Caco-2 (cell line): ENCODE results near the gene EPG5. TPM values are rescaled to one million over a fixed set of nuclear protein-coding genes. Genes with fewer than 3 reads are reported as not detected.

ENCODE experiments used
- BruUV-seq: library from RNA; stranded (reverse); fragments of 400-500 nt; replicated peaks from 2 replicates; lab custom pipeline; 2021; lab: Mats Ljungman, UMichigan
- CTCF ChIA-PET: fragments of 300-600 bp; sonication (Branson Sonifier 250); formaldehyde crosslinking; loops from one replicate; lab custom pipeline; 2022; ENCODE audit warnings: antibody characterized with exemption; lab: Charles Lee
- POLR2A ChIA-PET: fragments of 300-600 bp; sonication (Branson Sonifier 250); formaldehyde crosslinking; loops from one replicate; lab custom pipeline; 2022; ENCODE audit warnings: antibody characterized with exemption; lab: Charles Lee
- DNase-seq, 2 experiments: peaks; one replicate each; pipeline versions ENCODE4 v3.0.0 to v3.0.0-alpha.2; 2020 to 2022
- H3K27me3 ChIP-seq: replicated peaks from 2 replicates; pipeline ENCODE4 v1.6.0; 2011; ENCODE audit warnings: low read length; ENCODE audit not compliant: control insufficient read depth, insufficient read depth
- H3K36me3 ChIP-seq: 2 replicates; pipeline ENCODE4 v1.5.1; 2011; ENCODE audit warnings: low read length; ENCODE audit not compliant: control insufficient read depth, insufficient read depth
- H3K4me1 ChIP-seq: fragments of 250-450 bp; sonication (Bioruptor Pico); 2 replicates; pipeline ENCODE4 v1.5.1; 2020; ENCODE audit warnings: mild to moderate bottlenecking
- H3K4me3 ChIP-seq: 2 replicates; pipeline ENCODE4 v1.5.1; 2011; ENCODE audit warnings: low read depth, mild to moderate bottlenecking, control low read depth, low read length
- H3K9me3 ChIP-seq: fragments of 250-450 bp; sonication (Bioruptor Pico); 2 replicates; pipeline ENCODE4 v1.5.1; 2020; ENCODE audit warnings: mild to moderate bottlenecking, moderate library complexity
- H3K27ac Mint-ChIP-seq: one replicate; pipeline ENCODE4 v1.8.0; 2022; ENCODE audit warnings: mixed read lengths; ENCODE audit not compliant: unreplicated experiment
- H3K27me3 Mint-ChIP-seq: one replicate; pipeline ENCODE4 v1.8.0; 2022; ENCODE audit warnings: mixed read lengths; ENCODE audit not compliant: insufficient read depth, unreplicated experiment
- H3K36me3 Mint-ChIP-seq: one replicate; pipeline ENCODE4 v1.8.0; 2022; ENCODE audit warnings: mild to moderate bottlenecking, mixed read lengths; ENCODE audit not compliant: insufficient read depth, unreplicated experiment
- H3K4me1 Mint-ChIP-seq: one replicate; pipeline ENCODE4 v1.8.0; 2022; ENCODE audit warnings: low read depth, mixed read lengths; ENCODE audit not compliant: unreplicated experiment
- H3K4me3 Mint-ChIP-seq: one replicate; pipeline ENCODE4 v1.8.0; 2022; ENCODE audit warnings: mild to moderate bottlenecking, moderate library complexity, mixed read lengths; ENCODE audit not compliant: unreplicated experiment
- H3K9me3 Mint-ChIP-seq: one replicate; pipeline ENCODE4 v1.8.0; 2022; ENCODE audit warnings: mixed read lengths; ENCODE audit not compliant: unreplicated experiment
- intact Hi-C: fragments of 100-400 bp; cut with micrococcal nuclease; formaldehyde crosslinking; loops from one replicate; pipeline ENCODE4 v1.10.0; 2022; ENCODE audit not compliant: unreplicated experiment
- total RNA-seq: library from RNA; stranded (reverse); gene quantifications from 2 replicates; pipeline ENCODE4 v1.2.3, GENCODE V29; 2022
- TF ChIP-seq, protein P1 (sequence below), 2 experiments: fragments of 200-600 bp in 1 of 2; IDR thresholded peaks; 1 replicate in 1 of 2; 2 replicates in 1 of 2; pipeline versions ENCODE4 v1.5.1 to v1.8.0; 2011 to 2022; ENCODE audit warnings: antibody characterized with exemption in 1 of 2, control low read depth in 1 of 2, inconsistent platforms in 1 of 2, low read depth in 1 of 2, low read length in 1 of 2, mild to moderate bottlenecking in 1 of 2, moderate library complexity in 1 of 2; ENCODE audit not compliant: insufficient read depth in 1 of 2, severe bottlenecking in 1 of 2, unreplicated experiment in 1 of 2

EPG5 gene
- total RNA-seq, 1 experiment from 2014 or later, result 12.0 TPM

DNA sequence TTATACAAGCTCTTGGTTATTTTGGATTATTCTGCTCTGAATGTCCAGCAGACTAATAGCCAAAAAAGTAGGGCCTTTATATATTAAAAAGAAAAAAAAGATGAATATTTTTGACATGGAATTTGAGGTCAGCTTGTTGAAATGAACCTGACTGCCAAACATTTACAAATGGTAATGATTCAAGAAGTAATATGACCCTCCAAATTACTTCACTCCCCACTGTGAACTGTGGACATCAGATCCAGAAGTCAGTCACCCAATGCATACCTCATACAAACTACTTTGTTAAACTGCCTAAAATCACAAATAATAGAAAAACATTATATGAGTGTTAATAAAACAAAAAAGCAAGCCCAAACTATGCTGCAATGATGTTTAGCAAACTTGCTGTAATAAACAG lies 10.0 kb downstream of the EPG5 start:
- intact Hi-C loops, result no loop called here
- BruUV-seq, result no TSS peak
- TF ChIP-seq, protein P1, sequence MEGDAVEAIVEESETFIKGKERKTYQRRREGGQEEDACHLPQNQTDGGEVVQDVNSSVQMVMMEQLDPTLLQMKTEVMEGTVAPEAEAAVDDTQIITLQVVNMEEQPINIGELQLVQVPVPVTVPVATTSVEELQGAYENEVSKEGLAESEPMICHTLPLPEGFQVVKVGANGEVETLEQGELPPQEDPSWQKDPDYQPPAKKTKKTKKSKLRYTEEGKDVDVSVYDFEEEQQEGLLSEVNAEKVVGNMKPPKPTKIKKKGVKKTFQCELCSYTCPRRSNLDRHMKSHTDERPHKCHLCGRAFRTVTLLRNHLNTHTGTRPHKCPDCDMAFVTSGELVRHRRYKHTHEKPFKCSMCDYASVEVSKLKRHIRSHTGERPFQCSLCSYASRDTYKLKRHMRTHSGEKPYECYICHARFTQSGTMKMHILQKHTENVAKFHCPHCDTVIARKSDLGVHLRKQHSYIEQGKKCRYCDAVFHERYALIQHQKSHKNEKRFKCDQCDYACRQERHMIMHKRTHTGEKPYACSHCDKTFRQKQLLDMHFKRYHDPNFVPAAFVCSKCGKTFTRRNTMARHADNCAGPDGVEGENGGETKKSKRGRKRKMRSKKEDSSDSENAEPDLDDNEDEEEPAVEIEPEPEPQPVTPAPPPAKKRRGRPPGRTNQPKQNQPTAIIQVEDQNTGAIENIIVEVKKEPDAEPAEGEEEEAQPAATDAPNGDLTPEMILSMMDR (IDR thresholded peaks at IDR 0.05; ENCODE audit: insufficient read depth in 1 of 2, low read depth in 1 of 2, low read length in 1 of 2, severe bottlenecking in 1 of 2, unreplicated experiment in 1 of 2), result no peak
- Histone ChIP-seq H3K9me3 (no peaks in the 10 kb centered on the region), H3K36me3 (no peaks in the 10 kb centered on the region), H3K4me3 (no peak overlapping the region), H3K27me3 (no peaks in the 10 kb centered on the region), H3K4me1 (no peaks in the 10 kb centered on the region)
- H3K4me3 Mint-ChIP-seq, result no peak overlapping the region
- H3K4me1 Mint-ChIP-seq, result no peaks in the 10 kb centered on the region
- no peaks in the 10 kb centered on the region for H3K9me3 Mint-ChIP-seq
- ChIA-PET CTCF (no interaction called here), POLR2A (no interaction called here)
- no peak overlapping the region for H3K27ac Mint-ChIP-seq
- no peaks in the 10 kb centered on the region for H3K27me3 Mint-ChIP-seq
- no peak for DNase-seq
- peaks cover 4% of the 10 kb centered on the region for H3K36me3 Mint-ChIP-seq

DNA sequence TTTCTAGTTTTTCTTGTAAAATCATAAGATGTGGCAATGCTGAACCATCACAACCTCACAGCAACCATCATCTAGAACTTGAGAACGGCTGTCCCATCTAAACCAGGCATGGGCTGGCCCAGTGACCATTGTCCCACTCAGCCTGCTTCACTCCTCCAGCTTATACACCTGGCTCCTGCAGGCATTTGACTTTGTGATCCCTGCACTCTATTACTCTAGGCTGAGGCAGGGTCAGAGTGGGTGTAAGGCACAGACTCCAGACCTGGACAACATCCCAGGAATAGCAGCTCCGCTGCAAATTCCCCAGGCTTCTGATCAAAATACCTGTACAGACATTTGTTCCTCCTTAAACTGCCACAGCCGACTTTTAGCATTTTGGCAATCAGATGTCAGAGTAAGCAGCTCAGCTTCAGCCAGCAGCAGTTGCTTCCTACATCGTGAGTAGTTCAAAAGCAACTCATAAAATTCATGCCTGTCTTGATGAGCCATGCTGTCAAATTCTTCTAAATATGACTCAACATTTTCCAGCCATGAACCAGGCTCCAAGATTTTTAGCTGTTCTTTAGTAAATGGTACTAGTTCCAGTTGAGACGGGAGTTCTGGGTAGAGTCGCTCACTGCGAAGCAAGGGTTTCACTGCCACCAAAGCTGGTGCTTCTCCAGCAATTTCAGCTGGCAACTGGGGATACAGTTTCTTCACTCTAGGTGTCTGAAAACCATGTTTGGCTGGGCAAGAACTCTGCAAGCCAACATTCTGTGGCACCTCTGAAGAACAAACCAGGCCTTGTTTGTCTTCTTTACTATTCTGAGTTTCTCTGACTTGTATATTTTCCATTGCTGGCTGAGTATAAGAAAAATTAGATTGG lies 12.8 kb downstream of the EPG5 start:
- H3K4me3 ChIP-seq, result no peak overlapping the region
- no peaks in the 10 kb centered on the region for H3K9me3 Mint-ChIP-seq
- intact Hi-C loops, result no loop called here
- no peak overlapping the region for H3K27ac Mint-ChIP-seq
- no peaks in the 10 kb centered on the region for H3K9me3 ChIP-seq
- H3K27me3 ChIP-seq, result no peaks in the 10 kb centered on the region
- POLR2A ChIA-PET, result no interaction called here
- BruUV-seq, result no TSS peak
- H3K4me3 Mint-ChIP-seq, result no peak overlapping the region
- H3K36me3 ChIP-seq, result no peaks in the 10 kb centered on the region
- no peaks in the 10 kb centered on the region for H3K4me1 Mint-ChIP-seq
- H3K27me3 Mint-ChIP-seq, result no peaks in the 10 kb centered on the region
- TF ChIP-seq, protein P1 (IDR thresholded peaks at IDR 0.05; ENCODE audit: insufficient read depth in 1 of 2, low read depth in 1 of 2, low read length in 1 of 2, severe bottlenecking in 1 of 2, unreplicated experiment in 1 of 2), result no peak
- H3K4me1 ChIP-seq, result no peaks in the 10 kb centered on the region
- no peaks in the 10 kb centered on the region for H3K36me3 Mint-ChIP-seq
- CTCF ChIA-PET, result no interaction called here
- no peak for DNase-seq

DNA sequence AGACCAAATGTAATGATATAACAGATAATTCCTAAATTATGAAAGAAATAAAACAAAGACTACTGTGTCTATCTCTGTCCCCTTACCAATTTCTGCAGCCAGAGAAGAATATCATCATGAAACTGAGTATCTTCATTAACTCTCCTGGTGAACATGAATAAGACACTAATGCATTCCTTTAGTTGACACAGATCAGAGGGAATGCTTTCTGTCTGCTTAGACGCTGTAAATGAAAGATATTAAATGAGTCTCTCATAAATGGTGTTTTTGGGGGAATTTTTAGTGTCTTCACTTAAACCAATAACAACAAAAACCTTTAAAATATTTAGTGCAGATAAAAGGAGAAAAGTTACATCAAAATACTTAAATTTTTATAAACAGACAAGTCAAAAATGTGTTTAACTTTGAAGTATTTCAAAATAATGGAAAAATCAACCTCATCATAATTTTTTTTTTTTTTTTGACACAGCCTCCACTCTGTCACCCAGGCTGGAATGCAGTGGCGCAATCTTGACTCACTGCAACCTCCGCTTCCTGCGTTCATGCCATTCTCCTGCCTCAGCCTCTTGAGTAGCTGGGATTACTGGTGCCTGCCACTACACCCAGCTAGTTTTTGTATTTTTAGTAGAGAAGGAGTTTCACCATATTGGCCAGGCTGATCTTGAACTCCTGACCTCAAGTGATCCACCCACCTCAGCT lies 16.0 kb downstream of the EPG5 start:
- no peaks in the 10 kb centered on the region for H3K27me3 ChIP-seq
- H3K9me3 Mint-ChIP-seq, result no peaks in the 10 kb centered on the region
- no peak overlapping the region for H3K4me3 ChIP-seq
- intact Hi-C loops, result no loop called here
- H3K4me1 ChIP-seq, result no peaks in the 10 kb centered on the region
- no peaks in the 10 kb centered on the region for H3K4me1 Mint-ChIP-seq
- H3K36me3 Mint-ChIP-seq, result peaks cover 15% of the 10 kb centered on the region
- H3K9me3 ChIP-seq, result no peaks in the 10 kb centered on the region
- peak in 1 of 2 experiments; percentile 17 for DNase-seq
- CTCF ChIA-PET, result no interaction called here
- H3K27me3 Mint-ChIP-seq, result no peaks in the 10 kb centered on the region
- BruUV-seq, result no TSS peak
- no peak overlapping the region for H3K4me3 Mint-ChIP-seq
- POLR2A ChIA-PET, result interaction anchor here (0.6 kb wide), 1 partner anchor 115 kb away, joined by 3 read pairs; no protein-coding TSS in a partner anchor
- H3K27ac Mint-ChIP-seq, result no peak overlapping the region
- no peaks in the 10 kb centered on the region for H3K36me3 ChIP-seq
- TF ChIP-seq, protein P1 (IDR thresholded peaks at IDR 0.05; ENCODE audit: insufficient read depth in 1 of 2, low read depth in 1 of 2, low read length in 1 of 2, severe bottlenecking in 1 of 2, unreplicated experiment in 1 of 2), result no peak
